Skeletal muscle cell (primary cell): Measurements from ENCODE around the gene AQP6.

Source experiments
- DNase-seq: peaks from one replicate; pipeline ENCODE4 v3.0.0-alpha.2; 2010; ENCODE audit warnings: low read depth
- H3K4me3 ChIP-seq: 2 replicates; pipeline ENCODE4 v1.5.1; 2011; ENCODE audit warnings: low read depth, mild to moderate bottlenecking, control low read depth, low read length, moderate library complexity

Gene AQP6

DNA sequence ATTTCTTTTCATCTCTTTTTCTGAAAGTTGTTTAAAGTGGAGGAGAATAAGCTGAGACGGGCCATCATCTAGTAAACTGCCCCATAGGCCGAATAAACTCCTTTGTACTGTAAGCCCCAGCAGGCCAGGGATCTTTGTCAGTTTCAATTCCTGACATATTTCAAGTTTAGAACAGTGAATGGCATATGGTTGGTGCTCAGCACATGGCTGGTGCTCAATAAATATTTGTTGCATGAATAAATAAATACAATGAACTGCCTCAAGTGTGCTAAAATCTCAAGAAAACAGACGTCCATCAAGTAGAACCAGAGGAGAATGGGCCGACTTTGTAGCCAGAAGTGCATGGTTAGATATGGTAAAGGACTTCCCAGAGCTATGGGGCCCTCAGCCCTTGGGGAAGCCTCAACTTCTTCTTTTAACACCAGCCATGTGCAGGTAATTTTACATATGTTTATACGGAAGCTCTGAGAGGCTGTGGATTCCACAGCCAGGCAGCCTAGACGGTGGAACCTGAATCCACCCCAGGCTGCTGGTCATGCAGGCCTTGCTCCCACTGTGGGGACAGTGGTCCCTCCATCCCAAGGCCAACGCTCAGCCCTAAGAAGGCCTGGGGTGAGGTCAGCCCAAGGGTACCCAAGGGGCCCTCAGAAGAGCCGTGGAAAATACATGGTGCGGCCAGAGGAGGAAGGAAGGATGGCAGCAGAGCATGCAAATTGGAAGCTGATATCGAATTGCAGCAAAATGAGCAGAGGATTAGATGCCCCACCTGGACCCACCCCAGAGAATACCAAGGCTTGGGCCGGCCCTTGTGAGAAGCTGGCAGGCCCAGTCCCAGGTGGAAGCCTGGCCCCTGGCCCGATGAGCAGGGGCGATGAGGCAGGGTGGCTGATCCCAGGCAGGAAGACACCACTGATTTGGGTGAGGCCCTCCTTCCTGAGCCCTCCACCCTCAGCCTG is 30.9 kb upstream of the AQP6 start:
- no peak overlapping the region for H3K4me3 ChIP-seq
- no peak for DNase-seq

DNA sequence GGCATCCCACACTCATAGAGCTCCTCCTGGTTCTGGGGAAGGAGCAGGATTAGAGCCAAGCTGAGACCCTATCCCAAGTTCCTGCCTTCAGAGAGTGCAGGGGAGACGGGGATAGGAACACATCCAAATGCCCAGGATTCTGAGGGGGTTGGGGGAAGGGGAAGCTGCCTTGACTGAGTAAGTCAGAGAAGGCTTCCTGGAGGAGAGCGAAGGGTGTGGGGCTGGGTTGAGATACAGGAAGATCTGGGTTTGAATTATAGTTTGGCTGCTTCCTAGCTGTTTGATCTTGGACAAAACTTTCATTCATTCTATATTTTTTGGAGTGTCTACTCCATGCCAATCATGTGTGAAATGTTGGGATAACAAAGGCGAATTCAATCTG is 30.2 kb upstream of the AQP6 start:
- DNase-seq: no peak
- no peak overlapping the region for H3K4me3 ChIP-seq

DNA sequence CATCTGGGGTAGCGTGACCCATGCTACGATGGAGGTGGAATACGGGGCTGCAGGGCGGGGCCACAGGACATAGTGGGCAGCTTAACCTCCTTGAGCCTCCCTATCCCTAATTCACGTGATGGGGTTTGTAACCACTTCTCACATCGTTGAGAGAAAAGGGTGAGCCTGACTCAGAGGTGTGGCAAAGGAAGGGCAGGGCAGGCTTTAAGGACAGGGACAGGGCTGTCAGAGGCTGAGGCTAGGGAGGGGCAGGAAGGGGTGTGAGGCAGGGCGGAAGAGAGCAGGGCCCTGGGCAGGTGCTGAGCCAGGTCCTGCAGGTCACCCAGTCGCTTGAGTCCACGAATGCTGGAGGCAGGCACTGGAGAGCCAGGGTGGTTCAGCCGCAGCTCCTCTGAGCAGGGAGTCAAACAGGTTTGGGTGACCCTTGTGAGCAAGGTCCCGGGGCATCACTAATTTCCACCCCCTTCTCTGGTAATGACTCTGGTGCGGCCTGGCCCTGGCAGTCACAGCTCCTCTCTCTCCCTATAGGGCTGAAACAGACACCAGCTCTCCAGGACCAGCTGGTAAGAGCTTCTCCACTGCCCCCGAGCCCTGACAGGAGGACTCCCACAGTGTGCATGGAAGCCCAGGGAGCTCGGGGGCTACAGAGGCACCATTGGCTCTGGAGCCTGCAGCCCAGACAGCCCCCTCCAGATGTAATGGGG is 29.7 kb upstream of the AQP6 start:
- no peak for DNase-seq

DNA sequence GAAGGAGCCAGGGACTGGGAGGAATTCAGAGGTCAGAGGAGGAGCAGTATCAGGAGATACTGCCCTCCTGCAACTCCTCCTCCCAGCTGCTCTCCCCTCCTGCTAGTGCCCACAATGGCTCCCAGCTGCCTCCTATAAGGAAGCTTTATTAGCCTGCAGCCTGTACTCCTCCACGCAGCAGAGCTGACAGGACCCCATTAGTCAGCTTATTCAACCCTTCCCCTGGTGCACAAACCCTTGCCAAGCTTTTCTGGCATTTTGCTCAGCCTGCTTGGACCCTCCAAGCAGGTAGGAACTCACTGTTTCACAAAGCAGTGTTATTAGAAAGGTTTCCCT is 29.2 kb upstream of the AQP6 start:
- H3K4me3 ChIP-seq: no peak overlapping the region

More for the DNA sequence above, 29.7 kb upstream of the AQP6 start:
- H3K4me3 ChIP-seq: no peak overlapping the region

DNA sequence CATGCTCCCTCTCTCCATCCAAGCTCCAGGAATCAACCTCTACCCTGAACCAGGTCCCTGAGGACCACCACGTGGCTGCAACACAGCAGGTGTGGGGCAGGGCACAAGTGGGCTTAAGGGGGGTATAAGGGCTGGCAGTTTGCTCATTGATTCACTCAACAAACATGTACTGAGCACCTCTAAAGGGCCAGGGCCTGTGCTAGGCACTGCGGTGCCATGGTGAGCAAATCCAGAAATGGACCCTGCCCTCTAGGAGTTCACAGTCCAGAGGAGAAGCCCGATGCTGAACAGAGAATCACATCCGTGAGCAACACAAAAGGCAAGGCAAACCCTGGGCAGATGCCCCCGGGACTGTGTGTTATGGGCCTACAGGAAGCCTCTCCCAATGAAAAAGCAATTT is 28.7 kb upstream of the AQP6 start:
- no peak overlapping the region for H3K4me3 ChIP-seq
- no peak for DNase-seq

More for the DNA sequence above, 29.2 kb upstream of the AQP6 start:
- DNase-seq: no peak

DNA sequence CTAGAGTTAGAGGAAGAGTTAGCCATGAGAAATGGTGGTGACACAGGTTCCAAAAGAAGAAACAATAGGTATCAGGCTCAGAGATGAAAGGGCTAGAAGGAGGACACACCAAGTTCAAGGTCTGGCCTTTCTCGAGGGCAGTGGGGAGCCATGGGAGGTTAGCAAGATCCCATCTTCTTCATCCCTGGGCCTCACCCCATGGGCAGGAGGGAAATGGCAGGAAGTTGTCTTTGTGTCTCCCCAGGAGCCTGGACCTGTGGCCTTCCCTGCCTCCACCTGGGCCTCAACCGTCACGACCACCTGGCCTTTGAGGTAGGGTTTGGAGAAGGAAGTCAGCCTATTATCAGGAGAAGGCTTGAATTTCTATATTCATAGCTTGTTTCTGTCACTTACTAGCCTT is 28.0 kb upstream of the AQP6 start:
- no peak overlapping the region for H3K4me3 ChIP-seq
- DNase-seq: no peak

DNA sequence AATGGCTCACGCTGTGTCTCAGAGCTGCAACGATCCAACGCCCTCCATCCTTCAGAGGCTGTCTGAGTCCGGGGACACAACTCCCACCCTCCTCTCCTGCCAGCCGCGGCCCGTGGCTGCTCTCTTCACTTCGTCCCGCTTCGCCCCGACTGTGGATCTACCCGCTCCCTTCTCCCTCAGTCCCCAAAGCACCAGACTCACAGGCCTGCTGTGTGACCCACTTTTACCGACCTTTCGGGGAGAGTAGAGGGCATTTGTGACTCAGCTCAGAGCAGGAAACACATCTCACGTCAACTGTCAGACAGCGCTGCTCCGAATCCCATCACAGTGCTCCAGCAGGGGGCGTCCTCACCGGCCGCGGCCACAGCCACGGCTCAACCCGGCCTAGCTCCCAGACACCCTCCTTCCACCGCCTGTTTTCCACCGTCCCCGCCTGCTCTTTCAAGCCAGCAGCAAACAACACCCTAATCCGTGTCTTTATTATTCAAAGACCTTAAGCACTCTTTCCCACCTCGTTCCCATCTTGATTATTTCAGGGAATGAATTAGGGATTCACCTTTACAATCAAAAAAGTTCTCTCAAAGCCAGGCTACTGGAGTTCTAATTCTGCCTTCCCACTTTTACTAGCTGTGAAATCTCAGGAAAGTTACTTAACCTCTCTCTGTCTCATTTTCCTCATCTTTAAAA is 27.2 kb upstream of the AQP6 start:
- H3K4me3 ChIP-seq: no peak overlapping the region
- DNase-seq: peak; percentile 34

DNA sequence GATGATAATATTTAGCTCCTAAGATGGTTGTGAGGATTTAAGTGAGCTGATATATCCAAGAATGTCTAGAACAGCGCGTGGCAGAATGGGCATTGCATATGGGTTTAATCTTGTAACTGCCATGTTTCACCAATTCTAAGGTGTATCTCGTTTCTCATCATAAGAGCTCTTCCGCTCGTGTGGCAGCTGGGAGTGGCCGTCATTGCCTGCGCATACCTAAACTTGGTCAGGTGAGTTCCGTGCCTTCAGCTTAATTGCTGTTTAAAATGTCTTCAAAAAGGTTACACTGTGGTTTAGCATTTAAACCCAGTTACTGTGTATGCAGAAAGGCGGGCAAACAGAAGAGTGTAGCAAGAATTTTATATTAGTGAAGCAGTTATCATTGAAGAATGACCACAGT is 26.7 kb upstream of the AQP6 start:
- no peak for DNase-seq
- no peak overlapping the region for H3K4me3 ChIP-seq

DNA sequence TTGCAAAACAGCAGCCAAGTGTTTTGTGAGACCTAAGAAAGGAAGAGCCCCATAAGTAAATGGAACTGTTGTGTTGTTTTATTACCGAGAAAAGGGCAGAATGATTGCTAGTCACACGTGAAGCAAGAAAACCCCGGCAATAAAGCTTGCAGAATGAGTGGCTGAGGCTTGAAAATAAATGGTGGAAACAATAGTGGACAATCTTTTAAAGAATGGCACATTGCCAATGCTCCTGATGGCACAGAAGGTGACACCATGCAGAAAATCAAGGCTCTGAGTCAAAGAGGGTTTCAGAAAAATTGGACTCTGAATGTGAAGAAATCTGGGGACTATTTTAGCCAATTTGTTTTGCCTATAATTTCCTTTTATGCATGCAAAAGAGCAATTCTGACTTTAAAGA is 26.2 kb upstream of the AQP6 start:
- H3K4me3 ChIP-seq: no peak overlapping the region
- no peak for DNase-seq

DNA sequence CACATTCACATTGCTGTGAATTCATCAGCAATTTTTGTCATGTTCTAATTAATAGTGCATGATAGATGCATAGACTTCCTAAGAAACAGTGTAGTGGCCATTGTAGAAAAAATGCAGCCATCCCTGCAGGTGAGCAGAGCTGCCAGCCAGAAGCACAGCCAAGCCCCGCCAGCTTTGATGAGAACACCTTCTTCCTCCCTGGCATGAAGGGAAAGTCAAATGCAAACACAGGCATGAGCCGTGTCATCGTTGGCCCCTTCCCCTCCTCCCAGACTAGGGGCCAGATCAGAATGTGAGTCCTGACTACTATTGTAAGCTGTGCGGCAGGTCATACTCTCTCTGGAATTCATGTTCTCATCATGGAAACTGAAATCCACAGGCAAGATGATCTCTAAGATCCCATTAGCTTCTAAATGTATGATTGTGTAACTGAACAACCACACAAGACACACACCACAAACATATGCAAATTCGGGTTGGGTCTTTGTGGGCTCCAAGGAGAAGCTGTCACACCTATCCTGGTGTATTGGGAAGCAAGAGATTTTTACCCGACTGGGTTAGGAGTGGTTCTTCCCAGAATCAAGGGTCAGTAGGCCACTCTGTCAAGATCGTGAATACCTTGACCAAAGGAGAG is 25.0 kb upstream of the AQP6 start:
- DNase-seq: no peak
- no peak overlapping the region for H3K4me3 ChIP-seq

DNA sequence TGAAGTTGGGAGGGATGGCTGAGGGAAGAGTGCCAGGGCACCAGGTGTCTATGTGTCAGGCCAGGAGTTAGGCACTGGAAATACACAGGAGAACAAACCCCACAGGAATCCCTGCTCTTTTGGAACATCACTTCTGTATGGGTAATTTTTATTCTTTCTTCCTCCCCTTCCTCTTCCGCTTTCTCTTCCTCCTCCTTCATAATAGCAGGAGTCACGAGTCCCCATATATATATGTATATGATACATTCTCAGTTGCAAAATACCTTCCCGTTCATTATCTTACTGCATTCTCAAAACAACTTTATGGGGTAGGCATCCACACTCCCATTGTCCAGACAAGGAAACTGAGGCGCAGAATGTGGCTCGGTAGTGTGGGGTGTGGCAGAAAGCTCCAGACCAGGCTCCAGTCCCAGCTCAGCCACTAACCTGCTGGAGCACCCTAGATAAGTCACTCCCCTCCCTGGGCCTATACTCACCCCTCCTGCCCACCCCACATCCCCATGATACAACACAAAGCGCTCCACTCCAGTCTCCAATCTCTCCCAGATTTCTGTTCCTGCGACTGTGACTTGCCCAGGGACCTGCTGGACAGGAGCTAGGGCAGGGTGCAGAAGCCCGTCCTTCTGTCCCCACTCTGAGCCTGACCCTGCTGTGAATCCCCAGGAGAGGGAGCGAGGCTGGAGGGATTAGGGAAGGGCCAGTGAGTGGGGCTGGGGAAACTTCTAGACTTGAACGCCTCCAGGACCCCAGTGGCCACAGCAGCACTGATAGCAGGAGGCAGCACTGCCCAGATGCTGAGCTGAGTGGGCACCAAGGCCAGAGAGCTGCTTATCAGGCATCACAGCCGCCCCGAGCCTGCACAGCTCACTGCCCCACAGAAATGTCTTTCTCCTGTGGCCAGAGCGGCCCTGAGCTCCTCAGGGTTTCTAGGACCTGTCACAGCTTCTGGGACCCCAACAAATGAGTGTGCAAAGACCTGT is 23.6 kb upstream of the AQP6 start:
- H3K4me3 ChIP-seq: no peak overlapping the region
- DNase-seq: no peak

DNA sequence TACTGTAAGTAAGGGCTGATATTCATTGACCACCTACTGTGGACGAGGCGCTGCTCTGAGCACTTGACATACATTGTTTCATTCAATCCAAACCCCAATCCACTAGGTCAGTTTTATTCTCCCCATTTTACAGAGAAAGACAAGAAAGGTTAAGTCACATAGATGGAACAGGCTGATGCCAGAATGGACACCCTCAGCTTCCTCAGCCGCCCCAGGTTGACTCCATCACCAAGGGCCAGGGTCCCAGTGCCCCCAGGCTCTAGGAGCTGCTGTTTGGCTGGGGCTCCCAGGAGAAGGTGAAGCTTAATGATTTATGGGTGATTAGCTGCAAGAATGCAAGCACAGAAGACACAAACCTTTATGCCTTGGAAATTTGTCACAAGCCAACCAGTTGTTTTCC is 22.9 kb upstream of the AQP6 start:
- H3K4me3 ChIP-seq: no peak overlapping the region
- DNase-seq: no peak

DNA sequence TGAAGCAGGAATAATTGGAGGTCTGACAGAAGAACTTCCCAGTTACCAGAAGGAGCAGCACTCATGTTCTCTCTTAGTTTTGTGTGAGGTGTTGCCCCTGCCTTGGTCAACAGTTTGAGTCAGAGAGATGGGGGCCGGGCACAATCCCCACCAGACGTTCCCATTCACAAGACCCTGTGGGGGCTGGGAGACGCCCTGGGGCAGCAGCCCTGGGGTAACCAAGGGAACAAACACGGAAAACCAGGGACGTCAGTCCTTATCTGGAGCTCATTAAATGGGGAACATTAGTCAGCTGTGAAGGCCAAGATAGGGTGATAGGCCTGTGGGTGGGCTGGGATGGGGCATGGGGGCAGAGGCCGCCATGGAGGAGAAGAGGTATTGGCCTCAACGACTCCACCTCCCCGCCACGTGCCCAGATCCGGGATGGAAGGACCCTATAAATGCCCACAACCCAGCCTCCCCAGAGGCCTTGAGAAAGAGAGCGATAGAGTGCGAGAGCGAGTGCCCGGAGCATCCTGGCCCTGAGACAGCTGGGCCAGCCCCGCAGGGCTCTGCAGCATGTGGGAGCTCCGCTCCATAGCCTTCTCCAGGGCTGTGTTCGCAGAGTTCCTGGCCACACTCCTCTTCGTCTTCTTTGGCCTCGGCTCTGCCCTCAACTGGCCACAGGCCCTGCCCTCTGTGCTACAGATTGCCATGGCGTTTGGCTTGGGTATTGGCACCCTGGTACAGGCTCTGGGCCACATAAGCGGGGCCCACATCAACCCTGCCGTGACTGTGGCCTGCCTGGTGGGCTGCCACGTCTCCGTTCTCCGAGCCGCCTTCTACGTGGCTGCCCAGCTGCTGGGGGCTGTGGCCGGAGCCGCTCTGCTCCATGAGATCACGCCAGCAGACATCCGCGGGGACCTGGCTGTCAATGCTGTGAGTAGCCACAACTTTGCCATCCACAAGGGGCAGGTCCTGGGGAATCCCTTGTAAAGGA is 22.2 kb upstream of the AQP6 start, which contains the start of gene AQP2:
TSS of gene AQP2 (plus strand) at position 465 of the 979 bp plus-strand sequence. CDS start at position 559, 94 bp downstream.
- no peak within 1 kb of the TSS for H3K4me3 ChIP-seq

DNA sequence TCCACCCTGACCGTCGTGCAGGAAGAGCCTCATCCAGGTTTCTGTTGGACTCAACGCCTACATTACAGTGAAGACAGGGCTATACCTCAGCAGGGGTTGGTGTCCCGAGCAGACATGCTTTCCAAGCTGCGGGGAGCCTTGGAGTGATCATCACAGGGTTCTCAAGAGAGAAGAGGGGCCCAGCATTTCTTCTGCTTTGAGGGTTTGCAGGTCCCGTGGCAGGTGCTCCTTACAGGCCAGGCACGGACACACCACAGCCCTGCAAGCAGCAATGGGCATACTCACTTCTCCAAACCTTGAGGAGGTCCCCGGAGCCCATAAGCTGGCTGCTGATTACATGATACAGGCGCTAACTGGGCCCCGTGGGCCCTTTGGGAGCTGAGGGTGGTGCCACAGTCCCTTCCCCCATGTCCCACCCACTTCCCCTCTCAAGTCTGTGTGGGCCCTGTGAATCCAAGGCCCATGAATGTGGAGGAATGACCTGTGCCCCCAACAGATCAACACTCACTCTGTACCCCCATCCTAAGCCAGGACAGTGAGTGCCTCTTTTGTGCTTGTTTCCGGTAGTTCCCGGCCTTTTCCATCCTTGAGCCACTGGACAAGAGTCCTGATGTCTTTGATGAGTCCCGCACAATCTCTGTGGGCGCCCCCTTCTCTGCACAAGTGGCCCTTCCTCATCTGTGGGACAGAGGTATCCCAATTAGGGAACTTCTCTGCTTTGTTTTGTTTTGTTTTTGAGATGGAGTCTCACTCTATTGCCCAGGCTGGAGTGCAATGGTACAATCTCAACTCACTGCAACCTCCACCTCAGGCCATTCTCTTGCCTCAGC is 21.1 kb upstream of the AQP6 start:
- H3K4me3 ChIP-seq: no peak overlapping the region
- no peak for DNase-seq

More for the DNA sequence above, 22.2 kb upstream of the AQP6 start, which contains the start of gene AQP2:
- DNase-seq: no peak

DNA sequence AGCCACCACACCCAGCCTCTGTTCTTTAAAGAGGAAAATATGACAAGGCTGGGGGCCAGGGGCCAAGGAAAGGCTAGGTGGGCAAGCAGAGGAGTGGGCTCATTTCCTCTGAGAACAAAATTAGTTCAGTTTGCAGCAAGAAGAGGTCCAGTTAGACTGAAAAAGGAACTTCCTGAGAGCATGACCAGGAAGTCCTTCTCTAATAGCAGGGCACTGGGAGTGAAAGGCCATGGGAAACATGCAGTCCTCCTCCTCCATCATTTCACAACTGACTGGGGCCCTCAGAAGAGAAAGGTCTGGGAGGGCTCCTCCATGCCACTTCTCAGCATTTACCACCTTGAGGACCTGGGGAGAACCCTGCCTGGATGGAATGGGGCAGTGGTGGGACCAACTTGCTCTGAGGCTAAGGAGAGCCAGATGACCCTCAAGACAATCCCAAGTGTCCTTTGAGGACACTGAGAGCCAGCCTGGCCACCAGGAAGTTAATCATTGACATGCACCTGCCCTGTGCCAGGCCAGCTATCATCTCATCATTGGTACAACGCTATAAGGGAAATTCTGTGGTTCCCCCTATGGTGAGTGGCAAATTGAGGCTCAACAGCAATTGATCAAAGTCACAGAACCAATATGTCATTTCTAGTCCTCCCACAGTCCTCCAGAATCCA is 20.2 kb upstream of the AQP6 start:
- no peak for DNase-seq
- H3K4me3 ChIP-seq: no peak overlapping the region

DNA sequence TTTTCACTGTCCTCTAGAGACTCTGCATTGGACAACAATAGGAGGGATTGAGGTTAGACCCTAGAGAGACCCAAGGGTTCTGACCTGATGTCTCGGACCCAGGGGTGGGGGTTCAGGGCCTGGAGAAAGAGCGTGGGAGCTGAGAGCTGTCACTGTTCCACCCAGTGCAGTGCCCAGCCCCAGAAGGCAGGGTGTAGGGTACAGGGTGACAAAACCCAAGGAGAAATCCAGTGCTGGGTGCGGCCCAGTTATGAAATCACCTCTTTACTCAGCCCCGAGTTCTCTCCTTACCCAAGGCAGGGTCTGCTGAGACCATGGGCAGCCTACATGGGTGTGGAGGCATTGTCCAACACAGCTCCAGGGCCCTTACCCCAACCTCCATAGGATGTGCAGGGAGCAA is 19.6 kb upstream of the AQP6 start:
- DNase-seq: no peak
- H3K4me3 ChIP-seq: no peak overlapping the region
